Measurements from ENCODE around the gene PCDHB16.
"Not testable (repeated sequence)": the region's sequence is repeated elsewhere in the genome, so short reads cannot be mapped to it uniquely, and the experiment has no call there.

The PCDHB16 gene

DNA sequence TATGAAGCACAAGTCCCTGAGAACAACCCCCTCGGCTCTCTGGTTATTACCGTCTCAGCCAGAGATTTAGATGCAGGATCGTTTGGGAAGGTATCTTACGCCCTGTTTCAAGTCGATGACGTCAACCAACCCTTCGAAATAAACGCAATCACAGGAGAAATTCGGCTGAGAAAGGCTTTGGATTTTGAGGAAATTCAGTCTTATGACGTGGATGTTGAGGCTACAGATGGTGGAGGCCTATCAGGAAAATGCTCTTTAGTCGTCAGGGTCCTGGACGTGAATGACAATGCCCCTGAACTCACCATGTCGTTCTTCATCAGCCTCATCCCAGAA, 31.2 kb upstream of the PCDHB16 start:
- no peak overlapping the region for H3K4me3 ChIP-seq (ENCODE audit: low read depth, low read length)

DNA sequence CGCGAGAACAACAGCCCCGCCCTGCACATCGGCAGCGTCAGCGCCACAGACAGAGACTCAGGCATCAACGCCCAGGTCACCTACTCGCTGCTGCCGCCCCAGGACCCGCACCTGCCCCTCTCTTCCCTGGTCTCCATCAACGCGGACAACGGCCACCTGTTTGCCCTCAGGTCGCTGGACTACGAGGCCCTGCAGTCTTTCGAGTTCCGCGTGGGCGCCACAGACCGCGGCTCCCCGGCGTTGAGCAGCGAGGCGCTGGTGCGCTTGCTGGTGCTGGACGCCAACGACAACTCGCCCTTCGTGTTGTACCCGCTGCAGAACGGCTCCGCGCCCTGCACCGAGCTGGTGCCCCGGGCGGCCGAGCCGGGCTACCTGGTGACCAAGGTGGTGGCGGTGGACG, 30.6 kb upstream of the PCDHB16 start:
- H3K36me3 ChIP-seq; H3K27me3 ChIP-seq; H3K4me1 ChIP-seq; DNase-seq; H3K9me3 ChIP-seq; H3K4me3 ChIP-seq (ENCODE audit: low read depth, low read length): not testable (repeated sequence)

More for the DNA sequence above, 31.2 kb upstream of the PCDHB16 start:
- no peak for DNase-seq
- Histone ChIP-seq H3K27me3 (peaks cover 4% of the 10 kb centered on the region), H3K9me3 (no peaks in the 10 kb centered on the region), H3K4me1 (no peaks in the 10 kb centered on the region), H3K36me3 (no peaks in the 10 kb centered on the region)
- TF ChIP-seq, protein P1, sequence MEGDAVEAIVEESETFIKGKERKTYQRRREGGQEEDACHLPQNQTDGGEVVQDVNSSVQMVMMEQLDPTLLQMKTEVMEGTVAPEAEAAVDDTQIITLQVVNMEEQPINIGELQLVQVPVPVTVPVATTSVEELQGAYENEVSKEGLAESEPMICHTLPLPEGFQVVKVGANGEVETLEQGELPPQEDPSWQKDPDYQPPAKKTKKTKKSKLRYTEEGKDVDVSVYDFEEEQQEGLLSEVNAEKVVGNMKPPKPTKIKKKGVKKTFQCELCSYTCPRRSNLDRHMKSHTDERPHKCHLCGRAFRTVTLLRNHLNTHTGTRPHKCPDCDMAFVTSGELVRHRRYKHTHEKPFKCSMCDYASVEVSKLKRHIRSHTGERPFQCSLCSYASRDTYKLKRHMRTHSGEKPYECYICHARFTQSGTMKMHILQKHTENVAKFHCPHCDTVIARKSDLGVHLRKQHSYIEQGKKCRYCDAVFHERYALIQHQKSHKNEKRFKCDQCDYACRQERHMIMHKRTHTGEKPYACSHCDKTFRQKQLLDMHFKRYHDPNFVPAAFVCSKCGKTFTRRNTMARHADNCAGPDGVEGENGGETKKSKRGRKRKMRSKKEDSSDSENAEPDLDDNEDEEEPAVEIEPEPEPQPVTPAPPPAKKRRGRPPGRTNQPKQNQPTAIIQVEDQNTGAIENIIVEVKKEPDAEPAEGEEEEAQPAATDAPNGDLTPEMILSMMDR (IDR thresholded peaks at IDR 0.05; ENCODE audit: low read depth, low read length) = no peak

DNA sequence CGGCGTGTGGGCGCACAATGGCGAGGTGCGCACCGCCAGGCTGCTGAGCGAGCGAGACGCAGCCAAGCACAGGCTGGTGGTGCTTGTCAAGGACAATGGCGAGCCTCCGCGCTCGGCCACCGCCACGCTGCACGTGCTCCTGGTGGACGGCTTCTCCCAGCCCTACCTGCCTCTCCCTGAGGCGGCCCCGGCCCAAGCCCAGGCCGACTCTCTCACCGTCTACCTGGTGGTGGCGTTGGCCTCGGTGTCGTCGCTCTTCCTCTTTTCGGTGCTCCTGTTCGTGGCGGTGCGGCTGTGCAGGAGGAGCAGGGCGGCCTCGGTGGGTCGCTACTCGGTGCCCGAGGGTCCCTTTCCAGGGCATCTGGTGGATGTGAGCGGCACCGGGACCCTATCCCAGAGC, 30.1 kb upstream of the PCDHB16 start:
- H3K27me3 ChIP-seq, DNase-seq: not testable (repeated sequence)

DNA sequence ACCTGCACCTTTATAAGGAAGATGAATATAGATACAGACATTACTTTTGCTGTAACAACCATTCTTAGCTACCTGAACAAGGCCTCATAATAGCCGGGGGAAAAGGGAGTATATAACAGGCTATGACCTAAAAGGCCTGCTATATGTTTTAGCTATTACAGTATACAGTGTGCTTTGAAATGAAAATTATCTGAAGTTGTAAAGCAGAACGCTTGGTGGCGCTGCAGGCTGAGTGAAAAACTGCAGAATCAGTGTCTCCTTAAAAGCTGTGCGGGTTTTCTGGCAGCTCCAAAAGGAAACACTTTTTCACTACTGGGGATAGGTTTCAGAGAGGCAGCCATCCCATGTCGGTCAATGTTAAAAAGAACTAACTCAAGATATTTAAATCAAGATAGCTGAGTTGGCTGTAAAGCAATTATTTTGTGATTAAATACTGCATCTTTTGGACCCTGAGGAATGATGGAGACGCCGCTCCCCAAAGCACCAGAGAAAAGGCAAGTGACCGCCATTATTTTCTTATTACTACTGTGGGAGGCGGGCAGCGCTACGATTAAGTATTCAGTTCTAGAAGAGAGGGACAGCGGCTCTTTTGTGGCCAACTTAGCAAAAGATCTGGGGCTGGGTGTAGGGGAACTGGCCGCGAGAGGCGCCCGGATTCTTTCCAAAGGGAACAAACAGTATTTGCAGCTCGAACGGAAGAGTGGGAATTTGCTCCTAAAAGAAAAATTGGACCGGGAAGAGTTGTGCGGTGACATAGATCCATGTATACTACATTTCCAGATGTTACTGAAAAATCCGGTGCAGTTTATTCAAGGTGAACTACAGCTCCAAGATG, 26.4 kb upstream of the PCDHB16 start:
- Histone ChIP-seq H3K4me1 (no peaks in the 10 kb centered on the region), H3K27me3 (no peaks in the 10 kb centered on the region), H3K36me3 (no peaks in the 10 kb centered on the region), H3K9me3 (no peaks in the 10 kb centered on the region), H3K4me3 (ENCODE audit: low read depth, low read length) (no peak overlapping the region)
- TF ChIP-seq, protein P1 (IDR thresholded peaks at IDR 0.05; ENCODE audit: low read depth, low read length) = peak; percentile 58
- DNase-seq = no peak

More for the DNA sequence above, 30.1 kb upstream of the PCDHB16 start:
- not testable (repeated sequence) for H3K4me3 ChIP-seq (ENCODE audit: low read depth, low read length); H3K4me1 ChIP-seq; H3K36me3 ChIP-seq; H3K9me3 ChIP-seq

DNA sequence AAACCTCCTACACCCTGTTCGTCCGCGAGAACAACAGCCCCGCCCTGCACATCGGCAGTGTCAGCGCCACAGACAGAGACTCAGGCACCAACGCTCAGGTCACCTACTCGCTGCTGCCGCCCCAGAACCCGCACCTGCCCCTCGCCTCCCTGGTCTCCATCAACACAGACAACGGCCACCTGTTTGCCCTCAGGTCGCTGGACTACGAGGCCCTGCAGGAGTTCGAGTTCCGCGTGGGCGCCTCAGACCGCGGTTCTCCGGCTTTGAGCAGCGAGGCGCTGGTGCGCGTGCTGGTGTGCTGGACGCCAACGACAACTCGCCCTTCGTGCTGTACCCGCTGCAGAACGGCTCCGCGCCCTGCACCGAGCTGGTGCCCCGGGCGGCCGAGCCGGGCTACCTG, 24.8 kb upstream of the PCDHB16 start:
- not testable (repeated sequence) for H3K9me3 ChIP-seq; H3K36me3 ChIP-seq; DNase-seq; H3K27me3 ChIP-seq; H3K4me3 ChIP-seq (ENCODE audit: low read depth, low read length); H3K4me1 ChIP-seq

DNA sequence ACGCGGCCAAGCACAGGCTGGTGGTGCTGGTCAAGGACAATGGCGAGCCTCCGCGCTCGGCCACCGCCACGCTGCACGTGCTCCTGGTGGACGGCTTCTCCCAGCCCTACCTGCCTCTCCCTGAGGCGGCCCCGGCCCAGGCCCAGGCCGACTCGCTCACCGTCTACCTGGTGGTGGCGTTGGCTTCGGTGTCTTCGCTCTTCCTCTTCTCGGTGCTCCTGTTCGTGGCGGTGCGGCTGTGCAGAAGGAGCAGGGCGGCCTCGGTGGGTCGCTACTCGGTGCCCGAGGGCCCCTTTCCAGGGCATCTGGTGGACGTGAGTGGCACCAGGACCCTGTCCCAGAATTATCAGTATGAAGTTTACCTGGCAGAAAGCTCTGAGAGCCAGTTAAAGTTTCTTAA, 24.3 kb upstream of the PCDHB16 start:
- H3K4me3 ChIP-seq (ENCODE audit: low read depth, low read length); DNase-seq; H3K27me3 ChIP-seq; H3K36me3 ChIP-seq; H3K4me1 ChIP-seq; H3K9me3 ChIP-seq: not testable (repeated sequence)

DNA sequence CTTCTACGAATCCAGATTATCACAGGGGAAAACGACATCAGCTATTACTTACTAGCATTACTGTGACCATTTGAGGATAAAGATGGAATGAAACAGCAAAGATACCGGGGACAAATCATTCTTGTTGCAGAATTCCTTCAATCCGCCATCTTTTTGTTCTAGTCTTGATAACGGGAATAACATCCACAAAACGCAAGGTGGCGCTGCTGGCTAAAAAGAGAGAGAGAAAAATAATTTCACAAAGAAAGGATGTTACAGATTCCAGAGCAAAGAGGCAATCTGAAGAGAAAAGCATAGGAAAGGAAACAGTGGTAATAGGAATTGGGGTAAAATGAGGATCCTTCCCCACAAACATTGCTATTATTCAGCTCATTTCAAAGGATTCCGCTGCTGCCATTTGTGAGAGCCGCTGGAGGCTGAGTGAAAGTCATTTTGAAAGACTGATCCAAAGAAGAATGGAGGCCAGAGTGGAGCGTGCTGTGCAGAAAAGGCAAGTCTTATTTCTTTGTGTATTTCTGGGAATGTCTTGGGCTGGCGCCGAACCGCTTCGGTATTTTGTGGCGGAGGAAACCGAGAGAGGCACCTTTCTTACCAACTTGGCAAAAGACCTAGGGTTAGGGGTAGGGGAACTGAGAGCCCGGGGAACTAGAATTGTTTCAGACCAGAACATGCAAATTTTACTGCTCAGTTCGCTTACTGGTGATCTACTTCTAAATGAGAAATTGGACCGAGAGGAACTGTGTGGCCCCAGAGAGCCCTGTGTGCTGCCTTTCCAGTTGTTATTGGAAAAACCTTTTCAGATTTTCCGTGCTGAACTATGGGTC, 9.6 kb upstream of the PCDHB16 start, which contains the start of gene PCDHB7:
TSS of gene PCDHB7 (plus strand) at position 264 of the 824 bp plus-strand sequence. CDS start at position 456, 192 bp downstream.
- peak; percentile 57 for DNase-seq
- no peaks in the 10 kb centered on the region for H3K4me1 ChIP-seq
- no peaks in the 10 kb centered on the region; the same call in none of the 2 replicates for H3K27me3 ChIP-seq
- TF ChIP-seq, protein P1 (IDR thresholded peaks at IDR 0.05; ENCODE audit: low read depth, low read length) = peak; percentile 89
- no peak within 1 kb of the TSS; the same call in 1 of the 2 replicates for H3K4me3 ChIP-seq (ENCODE audit: low read depth, low read length)
- H3K36me3 ChIP-seq = no peaks in the 10 kb centered on the region
- no peaks in the 10 kb centered on the region; the same call in 1 of the 2 replicates for H3K9me3 ChIP-seq

DNA sequence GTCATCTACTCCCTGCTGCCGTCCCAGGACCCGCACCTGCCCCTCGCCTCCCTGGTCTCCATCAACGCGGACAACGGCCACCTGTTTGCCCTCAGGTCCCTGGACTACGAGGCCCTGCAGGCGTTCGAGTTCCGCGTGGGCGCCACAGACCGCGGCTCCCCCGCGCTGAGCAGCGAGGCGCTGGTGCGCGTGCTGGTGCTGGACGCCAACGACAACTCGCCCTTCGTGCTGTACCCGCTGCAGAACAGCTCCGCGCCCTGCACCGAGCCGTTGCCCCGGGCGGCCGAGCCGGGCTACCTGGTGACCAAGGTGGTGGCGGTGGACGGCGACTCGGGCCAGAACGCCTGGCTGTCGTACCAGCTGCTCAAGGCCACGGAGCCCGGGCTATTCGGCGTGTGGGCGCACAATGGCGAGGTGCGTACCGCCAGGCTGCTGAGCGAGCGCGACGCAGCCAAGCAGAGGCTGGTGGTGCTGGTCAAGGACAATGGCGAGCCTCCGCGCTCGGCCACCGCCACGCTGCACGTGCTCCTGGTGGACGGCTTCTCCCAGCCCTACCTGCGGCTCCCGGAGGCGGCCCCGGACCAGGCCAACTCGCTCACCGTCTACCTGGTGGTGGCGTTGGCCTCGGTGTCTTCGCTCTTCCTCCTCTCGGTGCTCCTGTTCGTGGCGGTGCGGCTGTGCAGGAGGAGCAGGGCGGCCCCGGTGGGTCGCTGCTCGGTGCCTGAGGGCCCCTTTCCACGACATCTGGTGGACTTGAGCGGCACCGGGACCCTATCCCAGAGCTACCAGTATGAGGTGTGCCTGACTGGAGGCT, 7.7 kb upstream of the PCDHB16 start:
- DNase-seq; H3K36me3 ChIP-seq; H3K9me3 ChIP-seq; H3K4me3 ChIP-seq (ENCODE audit: low read depth, low read length); H3K27me3 ChIP-seq; H3K4me1 ChIP-seq: not testable (repeated sequence)

Measured in BE2C (cell line).